Memory B cell (primary cell): ENCODE results near the gene MEGF9.

Experiments
- ATAC-seq: fragments of 150-1000 bp; cut with Tn5 transposase; 2 replicates; pipeline ENCODE4 v1.10.0; 2021; ENCODE audit warnings: low read depth, mild to moderate bottlenecking, moderate library complexity
- DNase-seq, 2 donors: peaks; one replicate each; pipeline ENCODE4 v3.0.0; 2022; ENCODE audit warnings: low spot score in 2 of 2
- H3K27ac Mint-ChIP-seq: one replicate; pipeline ENCODE4 v1.8.0; 2022; ENCODE audit warnings: mild to moderate bottlenecking, moderate library complexity, mixed read lengths
- H3K27me3 Mint-ChIP-seq: one replicate; pipeline ENCODE4 v1.8.0; 2022; ENCODE audit warnings: mixed read lengths
- H3K36me3 Mint-ChIP-seq: one replicate; pipeline ENCODE4 v1.8.0; 2022; ENCODE audit warnings: mild to moderate bottlenecking, mixed read lengths
- H3K4me1 Mint-ChIP-seq: one replicate; pipeline ENCODE4 v1.8.0; 2022; ENCODE audit warnings: mixed read lengths
- H3K4me3 Mint-ChIP-seq: one replicate; pipeline ENCODE4 v1.8.0; 2022; ENCODE audit warnings: mild to moderate bottlenecking, moderate library complexity, mixed read lengths
- H3K9me3 Mint-ChIP-seq: one replicate; pipeline ENCODE4 v1.8.0; 2022; ENCODE audit warnings: mixed read lengths

Gene MEGF9

DNA sequence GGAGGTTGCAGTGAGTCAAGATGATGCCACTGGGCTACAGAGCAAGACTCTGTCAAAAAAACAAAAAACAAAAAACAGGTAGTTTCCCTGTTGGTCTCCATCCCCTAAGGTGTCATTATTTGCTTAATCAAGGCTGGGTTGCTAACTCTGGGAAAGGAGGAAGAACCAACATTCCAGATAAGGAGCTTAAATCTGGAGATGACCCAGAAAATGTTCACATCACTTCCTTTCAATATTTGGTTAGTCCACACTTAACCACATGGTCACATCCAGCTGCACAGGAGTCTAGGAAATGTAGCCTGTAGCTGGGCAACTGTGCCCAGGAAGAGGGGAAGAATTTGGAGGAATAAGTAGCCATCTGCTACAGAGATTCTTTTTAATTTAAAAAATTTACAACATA is 25.9 kb upstream of the MEGF9 start:
- peaks cover 2% of the 10 kb centered on the region for H3K9me3 Mint-ChIP-seq
- H3K27ac Mint-ChIP-seq, result no peak overlapping the region
- ATAC-seq (no peak), DNase-seq (no peak)
- H3K4me3 Mint-ChIP-seq, result no peak overlapping the region
- H3K27me3 Mint-ChIP-seq, result no peaks in the 10 kb centered on the region
- H3K36me3 Mint-ChIP-seq, result no peaks in the 10 kb centered on the region
- H3K4me1 Mint-ChIP-seq, result peaks cover 10% of the 10 kb centered on the region

- Mint-ChIP-seq H3K27ac (no peak overlapping the region), H3K4me1 (peaks cover 15% of the 10 kb centered on the region), H3K4me3 (no peak overlapping the region), H3K36me3 (no peaks in the 10 kb centered on the region), H3K9me3 (peaks cover 2% of the 10 kb centered on the region), H3K27me3 (no peaks in the 10 kb centered on the region)
- DNase-seq (no peak), ATAC-seq (no peak)
These were observed 23.3 kb upstream of the MEGF9 start for GRCh38 chr9:120737416-120738165.

GRCh38 chr9:120736881-120737280 is 22.6 kb upstream of the MEGF9 start:
- no peak for ATAC-seq
- DNase-seq, result no peak
- Mint-ChIP-seq H3K4me1 (peaks cover 15% of the 10 kb centered on the region), H3K27me3 (no peaks in the 10 kb centered on the region), H3K9me3 (peaks cover 2% of the 10 kb centered on the region), H3K4me3 (no peak overlapping the region), H3K36me3 (no peaks in the 10 kb centered on the region), H3K27ac (no peak overlapping the region)

- Mint-ChIP-seq H3K4me1 (peaks cover 15% of the 10 kb centered on the region), H3K9me3 (peaks cover 2% of the 10 kb centered on the region), H3K36me3 (no peaks in the 10 kb centered on the region), H3K27ac (no peak overlapping the region), H3K4me3 (no peak overlapping the region), H3K27me3 (no peaks in the 10 kb centered on the region)
- DNase-seq (no peak), ATAC-seq (peak; percentile 90)
These were observed 21.3 kb upstream of the MEGF9 start for GRCh38 chr9:120735415-120736126.

DNA sequence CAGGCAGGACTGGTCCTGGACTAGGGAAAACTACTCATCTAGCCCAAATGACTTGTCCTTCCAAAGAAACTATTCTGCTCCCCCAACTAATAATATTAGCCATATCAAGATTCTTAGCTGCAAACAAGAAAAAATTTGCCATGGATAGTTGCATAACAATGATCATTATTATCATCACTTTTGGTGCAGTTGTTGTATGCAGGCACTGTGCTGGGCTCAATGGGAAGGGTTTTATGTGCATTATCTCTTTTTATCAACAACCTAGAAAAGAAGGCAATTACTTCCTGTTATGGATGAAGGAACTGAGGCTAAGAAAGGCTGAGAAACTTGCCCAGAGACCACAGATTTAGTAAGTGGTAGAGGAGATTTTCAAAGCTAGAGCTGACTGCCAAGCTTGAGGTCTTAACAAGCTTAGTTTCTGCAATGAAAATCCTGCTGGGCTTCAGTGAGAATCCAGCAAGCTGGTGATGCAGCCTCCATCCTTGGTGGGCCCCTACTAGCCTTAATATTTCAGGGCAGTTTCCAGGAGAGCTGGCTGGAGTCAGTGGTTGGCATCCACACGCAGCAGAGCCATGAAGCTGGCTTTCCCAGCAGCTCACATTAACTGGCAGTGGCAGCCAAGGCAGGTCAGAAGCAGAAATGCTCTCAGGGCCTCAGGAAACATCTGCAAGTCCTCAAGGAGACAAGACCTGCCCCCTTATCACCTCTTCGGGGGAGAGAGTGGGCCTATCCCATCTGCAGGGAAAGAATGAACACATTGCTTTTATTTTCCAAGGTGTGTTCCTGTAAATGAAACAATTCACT is 20.5 kb upstream of the MEGF9 start:
- no peaks in the 10 kb centered on the region for H3K36me3 Mint-ChIP-seq
- ATAC-seq, result peak; percentile 32
- H3K4me3 Mint-ChIP-seq, result no peak overlapping the region
- DNase-seq, result no peak
- peaks cover 2% of the 10 kb centered on the region for H3K9me3 Mint-ChIP-seq
- H3K27ac Mint-ChIP-seq, result peak overlapping the region; percentile 66
- peaks cover 15% of the 10 kb centered on the region for H3K4me1 Mint-ChIP-seq
- no peaks in the 10 kb centered on the region for H3K27me3 Mint-ChIP-seq

DNA sequence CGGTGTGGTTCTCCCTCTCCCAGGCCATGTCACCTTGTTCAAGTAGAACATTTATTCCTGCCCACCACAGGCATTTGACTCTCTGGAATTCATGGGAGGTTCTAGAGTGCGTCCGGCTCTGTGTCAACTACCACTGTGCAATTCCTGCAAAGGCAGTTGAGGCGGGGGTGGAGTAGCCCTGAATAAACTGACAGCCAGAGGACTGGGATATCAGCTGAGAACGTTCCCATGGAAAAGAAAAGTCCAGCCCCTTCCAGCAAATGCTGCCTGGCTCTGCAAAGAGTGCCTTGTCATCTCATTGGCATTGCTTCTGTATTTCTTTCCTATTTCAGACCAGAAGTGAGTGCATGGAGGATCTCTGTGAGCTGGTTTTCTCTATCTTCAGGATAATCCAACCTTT is 18.9 kb upstream of the MEGF9 start:
- no peak for DNase-seq
- Mint-ChIP-seq H3K4me1 (peaks cover 15% of the 10 kb centered on the region), H3K36me3 (no peaks in the 10 kb centered on the region), H3K9me3 (peaks cover 2% of the 10 kb centered on the region), H3K4me3 (no peak overlapping the region), H3K27ac (no peak overlapping the region), H3K27me3 (no peaks in the 10 kb centered on the region)
- no peak for ATAC-seq

DNA sequence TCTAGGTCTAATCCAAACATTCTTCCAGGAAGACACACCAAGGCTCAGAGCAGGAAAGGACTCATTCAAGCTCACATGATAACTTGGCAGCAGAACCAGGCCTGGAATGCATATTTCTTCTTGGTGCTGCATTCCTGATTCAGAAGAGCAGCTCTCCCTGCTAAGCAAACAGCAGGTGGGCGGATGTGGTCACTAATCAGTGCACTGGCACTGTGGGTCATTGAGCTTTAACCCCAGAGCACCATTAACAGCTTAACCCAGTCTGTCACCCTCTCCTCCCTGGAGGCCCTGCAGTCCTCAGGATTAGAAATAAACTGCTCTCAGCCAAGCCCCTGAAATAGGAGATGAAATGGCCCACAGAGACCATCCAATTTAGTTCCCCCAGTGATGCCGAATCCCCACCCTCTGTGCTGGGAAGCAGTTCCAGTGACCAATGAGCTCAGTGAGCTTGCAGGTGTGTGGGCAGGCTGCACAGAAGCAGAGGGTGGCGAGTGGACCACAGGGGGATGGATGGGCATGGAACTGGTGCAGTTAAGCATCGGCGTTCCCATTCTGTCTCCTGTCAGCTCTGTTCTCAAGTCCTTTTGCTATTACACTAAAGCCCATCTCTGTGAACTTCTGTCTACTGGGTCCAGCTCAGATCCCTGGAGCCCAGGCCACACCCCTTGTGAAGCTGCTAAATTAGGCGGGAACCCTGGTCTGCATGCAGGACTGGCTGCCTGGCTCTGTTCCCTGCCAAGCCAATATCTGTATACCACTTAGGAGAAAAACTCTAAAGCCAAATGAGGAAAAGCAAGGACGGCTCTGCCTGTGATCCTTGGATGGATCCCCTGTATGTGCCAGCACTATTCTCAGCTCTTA is 16.6 kb upstream of the MEGF9 start:
- H3K4me1 Mint-ChIP-seq, result peaks cover 12% of the 10 kb centered on the region
- H3K36me3 Mint-ChIP-seq, result no peaks in the 10 kb centered on the region
- no peaks in the 10 kb centered on the region for H3K9me3 Mint-ChIP-seq
- H3K27me3 Mint-ChIP-seq, result no peaks in the 10 kb centered on the region
- H3K4me3 Mint-ChIP-seq, result no peak overlapping the region
- no peak for ATAC-seq
- no peak for DNase-seq
- no peak overlapping the region for H3K27ac Mint-ChIP-seq

DNA sequence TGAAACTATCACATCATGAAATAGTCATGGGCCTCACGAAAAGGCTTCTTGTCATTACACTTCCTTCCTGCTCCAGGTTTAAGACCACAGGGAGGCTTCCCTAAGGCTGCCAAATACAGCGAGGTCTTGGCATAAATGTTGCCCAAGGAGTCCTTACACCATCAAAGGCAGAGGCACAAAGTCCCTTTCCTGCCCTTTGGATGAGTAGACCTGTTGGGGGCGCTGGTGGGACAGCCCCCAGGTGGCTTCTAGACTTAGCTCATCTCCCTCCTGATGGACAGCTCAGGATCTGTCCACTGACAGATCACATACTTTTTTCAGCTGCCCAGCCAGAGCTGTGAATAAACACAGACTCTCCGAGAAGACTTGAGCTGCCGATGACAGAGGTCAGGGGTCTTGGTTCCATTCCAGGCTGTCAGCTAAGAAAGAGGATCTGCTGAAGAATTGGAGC is 15.5 kb upstream of the MEGF9 start:
- no peak for DNase-seq
- no peak overlapping the region for H3K27ac Mint-ChIP-seq
- no peaks in the 10 kb centered on the region for H3K36me3 Mint-ChIP-seq
- no peaks in the 10 kb centered on the region for H3K27me3 Mint-ChIP-seq
- ATAC-seq, result no peak
- H3K4me3 Mint-ChIP-seq, result no peak overlapping the region
- H3K4me1 Mint-ChIP-seq, result peaks cover 3% of the 10 kb centered on the region
- no peaks in the 10 kb centered on the region for H3K9me3 Mint-ChIP-seq

- DNase-seq, result no peak
- Mint-ChIP-seq H3K36me3 (no peaks in the 10 kb centered on the region), H3K4me3 (no peak overlapping the region), H3K27ac (no peak overlapping the region), H3K4me1 (no peaks in the 10 kb centered on the region), H3K9me3 (no peaks in the 10 kb centered on the region), H3K27me3 (no peaks in the 10 kb centered on the region)
- ATAC-seq, result no peak
These were observed 12.2 kb upstream of the MEGF9 start for GRCh38 chr9:120726484-120726883.

DNA sequence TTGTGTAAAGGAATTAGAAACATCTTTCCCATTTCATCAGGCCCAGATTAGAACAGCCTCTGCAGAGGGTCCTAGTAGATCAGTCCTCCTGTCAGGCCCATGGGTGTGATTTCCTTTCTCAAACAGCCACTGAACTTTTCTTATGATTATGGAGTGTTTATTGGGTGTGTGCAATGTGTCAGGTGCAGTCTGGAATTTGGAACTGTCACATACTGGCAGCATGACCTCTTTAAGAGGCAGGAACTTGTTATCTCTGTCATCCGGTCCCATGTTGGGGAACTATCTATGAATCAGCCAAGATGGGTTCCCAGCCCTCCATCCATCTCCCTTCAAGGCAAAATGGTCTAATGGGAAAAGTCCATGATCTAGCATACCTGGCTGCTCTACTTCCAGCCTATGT is 11.6 kb upstream of the MEGF9 start:
- Mint-ChIP-seq H3K36me3 (no peaks in the 10 kb centered on the region), H3K4me1 (no peaks in the 10 kb centered on the region), H3K4me3 (no peak overlapping the region), H3K9me3 (no peaks in the 10 kb centered on the region), H3K27me3 (no peaks in the 10 kb centered on the region), H3K27ac (no peak overlapping the region)
- no peak for DNase-seq
- ATAC-seq, result no peak

DNA sequence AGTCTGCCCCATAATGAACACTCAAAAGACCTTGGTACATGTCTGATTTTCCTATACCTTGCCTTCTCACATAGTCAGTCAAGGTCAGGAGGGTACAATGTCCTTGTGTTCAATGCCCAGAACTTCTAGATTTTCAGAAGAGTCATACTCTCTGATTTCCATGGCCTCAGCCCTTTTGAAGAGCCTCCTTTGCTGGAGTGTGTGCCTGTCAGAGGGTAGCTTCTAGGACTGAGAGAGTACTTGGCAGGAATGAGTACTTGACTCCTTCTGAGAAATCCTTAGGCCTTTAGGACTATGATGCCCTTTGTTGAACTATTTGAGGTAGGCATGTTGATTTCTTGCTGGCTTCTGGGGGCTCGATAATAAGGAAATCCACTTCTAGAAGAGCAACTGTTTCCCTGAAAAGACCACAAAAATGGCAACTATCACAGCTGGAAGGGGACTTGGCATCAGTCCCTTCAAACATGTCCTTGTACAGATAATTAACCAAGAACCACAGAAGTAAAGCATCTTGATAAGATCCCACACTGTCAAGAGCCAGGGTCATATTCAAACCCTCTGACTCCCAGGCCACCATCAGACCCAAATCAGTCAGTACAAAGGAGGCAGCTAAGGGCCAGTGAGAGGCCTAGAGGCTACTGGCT is 10.6 kb upstream of the MEGF9 start:
- ATAC-seq, result no peak
- H3K36me3 Mint-ChIP-seq, result no peaks in the 10 kb centered on the region
- H3K4me1 Mint-ChIP-seq, result no peaks in the 10 kb centered on the region
- H3K27me3 Mint-ChIP-seq, result no peaks in the 10 kb centered on the region
- H3K9me3 Mint-ChIP-seq, result no peaks in the 10 kb centered on the region
- DNase-seq, result no peak
- H3K27ac Mint-ChIP-seq, result no peak overlapping the region
- no peak overlapping the region for H3K4me3 Mint-ChIP-seq

GRCh38 chr9:120723565-120723964 is 9.3 kb upstream of the MEGF9 start:
- Mint-ChIP-seq H3K9me3 (no peaks in the 10 kb centered on the region), H3K27ac (no peak overlapping the region), H3K36me3 (no peaks in the 10 kb centered on the region), H3K4me3 (no peak overlapping the region), H3K4me1 (no peaks in the 10 kb centered on the region), H3K27me3 (no peaks in the 10 kb centered on the region)
- DNase-seq, result no peak
- ATAC-seq, result no peak

DNA sequence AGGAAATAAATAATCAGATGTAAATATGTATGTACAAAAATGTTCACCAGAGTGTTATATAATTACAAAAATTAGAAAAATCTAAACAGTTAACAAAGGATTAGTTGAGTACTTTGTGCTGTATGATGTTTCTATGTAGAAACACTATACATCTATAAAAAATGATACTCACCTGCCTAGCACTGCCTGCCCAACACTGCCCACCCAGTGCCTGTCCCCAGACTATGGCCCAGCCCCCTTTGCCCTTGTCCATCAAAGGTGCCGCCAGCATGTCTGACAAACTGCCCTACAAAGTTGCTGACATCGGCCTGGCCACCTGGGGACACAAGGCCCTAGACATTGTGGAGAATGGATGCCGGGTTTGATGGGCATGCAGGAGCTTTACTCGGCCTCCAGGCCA is 6.1 kb upstream of the MEGF9 start:
- Mint-ChIP-seq H3K4me1 (no peaks in the 10 kb centered on the region), H3K36me3 (no peaks in the 10 kb centered on the region), H3K27ac (no peak overlapping the region), H3K9me3 (no peaks in the 10 kb centered on the region), H3K27me3 (no peaks in the 10 kb centered on the region), H3K4me3 (no peak overlapping the region)
- ATAC-seq (no peak), DNase-seq (no peak)
